Measurements from ENCODE around the gene SCPEP1. TPM values are rescaled to one million over a fixed set of nuclear protein-coding genes. Genes with fewer than 3 reads are reported as not detected.

SCPEP1 gene
- total RNA-seq, 1 donor from 2014 or later: 26.9 TPM

DNA sequence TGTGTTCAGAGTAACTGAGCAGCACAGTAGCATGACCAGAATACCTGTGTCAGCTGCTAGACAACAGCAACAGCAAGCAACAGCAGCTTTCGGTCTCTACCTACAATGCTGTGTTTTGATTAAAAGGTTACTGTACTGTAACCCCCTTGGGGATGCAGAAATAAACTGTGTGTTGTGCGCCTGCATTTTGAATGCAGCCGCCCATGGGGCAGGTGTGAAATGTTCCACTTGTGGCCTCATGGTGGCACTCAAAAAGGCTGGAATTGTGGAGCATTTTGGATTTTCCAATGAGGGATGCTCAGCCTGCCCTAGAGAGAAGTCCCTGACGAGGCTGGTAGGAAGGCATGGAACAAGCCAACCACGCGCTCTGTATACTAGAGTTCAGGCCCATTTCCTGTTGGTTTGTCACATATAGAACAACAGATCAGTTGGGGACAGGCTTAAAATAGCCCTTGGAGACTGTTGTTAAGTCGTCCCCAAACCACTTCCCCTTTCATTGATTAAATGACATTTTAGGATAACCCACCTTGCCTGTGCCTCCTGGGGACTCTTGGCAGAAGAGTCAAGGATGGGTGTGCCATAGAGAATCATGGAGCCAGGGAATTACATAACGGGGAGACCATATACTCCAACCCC lies 27.1 kb downstream of the SCPEP1 start:
- no peak overlapping the region for H3K4me3 Mint-ChIP-seq
- H3K9me3 Mint-ChIP-seq: no peaks in the 10 kb centered on the region
- no peaks in the 10 kb centered on the region for H3K27me3 Mint-ChIP-seq (ENCODE audit: low read depth)
- TF ChIP-seq CTCF (conservative IDR thresholded peaks at IDR 0.05): peak; percentile 31
- no peak overlapping the region for H3K27ac Mint-ChIP-seq (ENCODE audit: unreplicated experiment)
- DNase-seq (ENCODE audit: low read depth, low spot score): no peak
- peaks cover 3% of the 10 kb centered on the region for H3K4me1 Mint-ChIP-seq
- peaks cover 4% of the 10 kb centered on the region for H3K36me3 Mint-ChIP-seq (ENCODE audit: low read depth)

GRCh38 chr17:57006040-57006439 lies 28.1 kb downstream of the SCPEP1 start:
- Mint-ChIP-seq H3K9me3 (no peaks in the 10 kb centered on the region), H3K4me1 (peaks cover 5% of the 10 kb centered on the region), H3K4me3 (no peak overlapping the region), H3K27ac (ENCODE audit: unreplicated experiment) (no peak overlapping the region), H3K36me3 (ENCODE audit: low read depth) (peaks cover 4% of the 10 kb centered on the region), H3K27me3 (ENCODE audit: low read depth) (no peaks in the 10 kb centered on the region)
- no peak for TF ChIP-seq CTCF (conservative IDR thresholded peaks at IDR 0.05)
- no peak for DNase-seq (ENCODE audit: low read depth, low spot score)

GRCh38 chr17:57008958-57009357 lies 31.0 kb downstream of the SCPEP1 start:
- DNase-seq (ENCODE audit: low read depth, low spot score): no peak
- Mint-ChIP-seq H3K27ac (ENCODE audit: unreplicated experiment) (no peak overlapping the region), H3K4me1 (peaks cover 5% of the 10 kb centered on the region), H3K36me3 (ENCODE audit: low read depth) (peaks cover 2% of the 10 kb centered on the region), H3K4me3 (no peak overlapping the region), H3K27me3 (ENCODE audit: low read depth) (no peaks in the 10 kb centered on the region), H3K9me3 (no peaks in the 10 kb centered on the region)
- no peak for TF ChIP-seq CTCF (conservative IDR thresholded peaks at IDR 0.05)

GRCh38 chr17:57009737-57010445 lies 32.0 kb downstream of the SCPEP1 start:
- Mint-ChIP-seq H3K36me3 (ENCODE audit: low read depth) (peaks cover 2% of the 10 kb centered on the region), H3K9me3 (no peaks in the 10 kb centered on the region), H3K27ac (ENCODE audit: unreplicated experiment) (no peak overlapping the region), H3K4me1 (peaks cover 5% of the 10 kb centered on the region), H3K27me3 (ENCODE audit: low read depth) (no peaks in the 10 kb centered on the region), H3K4me3 (no peak overlapping the region)
- peak; percentile 52 for DNase-seq (ENCODE audit: low read depth, low spot score)
- peak; percentile 71 for TF ChIP-seq CTCF (conservative IDR thresholded peaks at IDR 0.05)

GRCh38 chr17:57010487-57010886 lies 32.6 kb downstream of the SCPEP1 start:
- Mint-ChIP-seq H3K4me1 (peaks cover 5% of the 10 kb centered on the region), H3K9me3 (no peaks in the 10 kb centered on the region), H3K36me3 (ENCODE audit: low read depth) (no peaks in the 10 kb centered on the region), H3K27ac (ENCODE audit: unreplicated experiment) (no peak overlapping the region), H3K4me3 (no peak overlapping the region), H3K27me3 (ENCODE audit: low read depth) (no peaks in the 10 kb centered on the region)
- no peak for TF ChIP-seq CTCF (conservative IDR thresholded peaks at IDR 0.05)
- DNase-seq (ENCODE audit: low read depth, low spot score): no peak

All from neural crest cell (in vitro differentiated cells).